DOHH2 (cell line): ENCODE data around the gene COL4A2.

Experiments used
- H3F3A ChIP-seq: fragments of 200-600 bp; sonication (generic), shearing (Covaris generic); 2 replicates; pipeline ENCODE4 v1.6.0; 2016; ENCODE audit warnings: antibody characterized with exemption, mild to moderate bottlenecking; ENCODE audit not compliant: control insufficient read depth, insufficient read depth
- H3K27ac ChIP-seq: fragments of 200-600 bp; sonication (generic); 2 replicates; pipeline ENCODE4 v1.5.1; 2014; ENCODE audit warnings: low read depth, mild to moderate bottlenecking, low read length, moderate library complexity
- H3K27me3 ChIP-seq: fragments of 200-600 bp; sonication (generic); 2 replicates; pipeline ENCODE4 v1.6.1; 2014; ENCODE audit warnings: mild to moderate bottlenecking, low read length, mixed read lengths; ENCODE audit not compliant: control insufficient read depth
- H3K36me3 ChIP-seq: fragments of 200-600 bp; sonication (generic); 2 replicates; pipeline ENCODE4 v1.6.1; 2014; ENCODE audit warnings: mild to moderate bottlenecking, low read length, moderate library complexity, mixed read lengths; ENCODE audit not compliant: control insufficient read depth
- H3K4me1 ChIP-seq: fragments of 200-600 bp; sonication (generic); 2 replicates; pipeline ENCODE4 v1.6.1; 2014; ENCODE audit warnings: mild to moderate bottlenecking, low read length, mixed read lengths; ENCODE audit not compliant: control insufficient read depth
- H3K4me2 ChIP-seq: fragments of 200-600 bp; sonication (generic); 2 replicates; pipeline ENCODE4 v1.6.0; 2014; ENCODE audit warnings: mild to moderate bottlenecking, low read length, moderate library complexity
- H3K4me3 ChIP-seq: fragments of 200-600 bp; sonication (generic); 2 replicates; pipeline ENCODE4 v1.5.1; 2014; ENCODE audit warnings: mild to moderate bottlenecking, low read length, mixed read lengths
- H3K79me2 ChIP-seq: fragments of 200-600 bp; sonication (generic); 2 replicates; pipeline ENCODE4 v1.6.1; 2014; ENCODE audit warnings: mild to moderate bottlenecking, low read length, mixed read lengths; ENCODE audit not compliant: control insufficient read depth
- H3K9me2 ChIP-seq: fragments of 200-600 bp; sonication (generic); replicated peaks from 2 replicates; pipeline ENCODE4 v1.6.1; 2014; ENCODE audit warnings: mild to moderate bottlenecking, low read length, mixed read lengths; ENCODE audit not compliant: control insufficient read depth
- H3K9me3 ChIP-seq: fragments of 200-600 bp; sonication (generic); 2 replicates; pipeline ENCODE4 v1.6.1; 2014; ENCODE audit warnings: antibody characterized with exemption, low read length, mixed read lengths; ENCODE audit not compliant: control insufficient read depth, insufficient read depth
- H4K20me1 ChIP-seq: fragments of 200-600 bp; sonication (generic); 2 replicates; pipeline ENCODE4 v1.6.0; 2014; ENCODE audit warnings: low read depth, mild to moderate bottlenecking, antibody characterized with exemption, low read length, moderate library complexity; ENCODE audit not compliant: control insufficient read depth, insufficient read depth
- CTCF ChIP-seq: fragments of 200-600 bp; sonication (generic); IDR thresholded peaks from one replicate; pipeline ENCODE4 v1.5.1; 2014; ENCODE audit warnings: antibody characterized with exemption, mild to moderate bottlenecking, low read depth, low read length; ENCODE audit not compliant: poor library complexity, severe bottlenecking
- EZH2phosphoT487 ChIP-seq: fragments of 200-600 bp; sonication (generic); IDR thresholded peaks from 2 replicates; pipeline ENCODE4 v1.6.1; 2017; ENCODE audit warnings: borderline replicate concordance, mild to moderate bottlenecking, antibody characterized with exemption, low read length, moderate library complexity, mixed read lengths

The COL4A2 gene

GRCh38 chr13:110293649-110294048 lies 13.4 kb upstream of the COL4A2 start:
- no peak overlapping the region for H3K4me2 ChIP-seq
- no peaks in the 10 kb centered on the region for H3K9me2 ChIP-seq
- no peaks in the 10 kb centered on the region for H3K36me3 ChIP-seq
- H3K27ac ChIP-seq = no peak overlapping the region
- no peaks in the 10 kb centered on the region for H3K27me3 ChIP-seq
- H3K4me3 ChIP-seq = no peak overlapping the region
- no peaks in the 10 kb centered on the region for H3K4me1 ChIP-seq
- no peak for TF ChIP-seq EZH2phosphoT487
- TF ChIP-seq CTCF = no peak
- no peaks in the 10 kb centered on the region for H3K9me3 ChIP-seq
- H3K79me2 ChIP-seq = no peaks in the 10 kb centered on the region
- no peaks in the 10 kb centered on the region for H4K20me1 ChIP-seq
- H3F3A ChIP-seq = no peaks in the 10 kb centered on the region

GRCh38 chr13:110294146-110294545 lies 12.9 kb upstream of the COL4A2 start:
- TF ChIP-seq CTCF (no peak), EZH2phosphoT487 (no peak)
- Histone ChIP-seq H3K9me2 (no peaks in the 10 kb centered on the region), H3K36me3 (no peaks in the 10 kb centered on the region), H3K4me2 (no peak overlapping the region), H3K4me1 (no peaks in the 10 kb centered on the region), H3K9me3 (no peaks in the 10 kb centered on the region), H3K27me3 (no peaks in the 10 kb centered on the region), H3K27ac (no peak overlapping the region), H3K4me3 (no peak overlapping the region), H3K79me2 (no peaks in the 10 kb centered on the region), H4K20me1 (no peaks in the 10 kb centered on the region), H3F3A (no peaks in the 10 kb centered on the region)

DNA sequence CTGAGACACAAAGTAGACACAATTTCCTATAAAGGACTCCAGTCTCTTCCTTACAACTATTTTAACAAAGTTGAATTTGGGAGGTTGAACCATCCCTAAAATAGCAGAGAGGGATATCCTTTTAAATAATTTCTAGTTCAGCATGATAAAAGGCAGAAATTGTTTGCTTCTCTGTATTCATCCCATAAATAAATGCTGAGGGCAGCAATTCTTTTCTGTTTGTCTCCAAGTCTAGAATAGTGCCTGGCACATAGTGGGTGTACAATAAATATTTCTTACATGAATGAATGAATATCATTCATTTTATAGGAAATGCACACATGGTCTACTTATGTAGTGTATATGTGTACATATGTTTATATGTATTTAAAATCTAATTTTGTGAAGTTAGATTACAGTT lies 12.5 kb upstream of the COL4A2 start:
- no peak overlapping the region for H3K4me3 ChIP-seq
- TF ChIP-seq EZH2phosphoT487 = no peak
- TF ChIP-seq CTCF = no peak
- no peaks in the 10 kb centered on the region for H3K9me2 ChIP-seq
- no peaks in the 10 kb centered on the region for H3F3A ChIP-seq
- H3K79me2 ChIP-seq = no peaks in the 10 kb centered on the region
- H4K20me1 ChIP-seq = no peaks in the 10 kb centered on the region
- H3K27me3 ChIP-seq = no peaks in the 10 kb centered on the region
- no peaks in the 10 kb centered on the region for H3K36me3 ChIP-seq
- H3K9me3 ChIP-seq = no peaks in the 10 kb centered on the region
- no peaks in the 10 kb centered on the region for H3K4me1 ChIP-seq
- H3K4me2 ChIP-seq = no peak overlapping the region
- H3K27ac ChIP-seq = no peak overlapping the region

DNA sequence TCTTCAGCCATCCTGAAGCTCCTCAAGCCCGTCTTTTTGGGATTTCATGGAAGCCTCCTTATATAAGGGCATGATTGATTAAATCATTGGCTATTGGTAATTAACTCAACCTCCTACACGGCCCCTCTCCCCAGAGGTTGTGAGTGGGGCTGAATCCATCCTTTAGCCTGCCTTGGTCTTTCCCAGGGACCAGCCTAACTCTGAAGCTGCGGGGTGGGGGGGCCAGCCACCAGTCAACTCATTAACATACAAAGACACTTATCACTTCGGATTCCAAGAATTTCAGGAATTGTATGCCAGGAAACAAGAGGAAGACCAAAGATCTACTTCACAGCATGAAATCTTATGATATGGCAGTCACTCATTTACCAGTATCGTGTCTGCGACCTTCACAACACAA lies 10.1 kb upstream of the COL4A2 start:
- Histone ChIP-seq H3K36me3 (no peaks in the 10 kb centered on the region), H3K27ac (no peak overlapping the region), H4K20me1 (no peaks in the 10 kb centered on the region), H3K4me3 (no peak overlapping the region), H3F3A (no peaks in the 10 kb centered on the region), H3K79me2 (no peaks in the 10 kb centered on the region), H3K4me1 (no peaks in the 10 kb centered on the region), H3K9me2 (no peaks in the 10 kb centered on the region), H3K4me2 (no peak overlapping the region), H3K9me3 (no peaks in the 10 kb centered on the region), H3K27me3 (no peaks in the 10 kb centered on the region)
- TF ChIP-seq CTCF (no peak), EZH2phosphoT487 (no peak)
